ENCODE measurements around the gene RARRES2. TPM values are rescaled to one million over a fixed set of nuclear protein-coding genes. Genes with fewer than 3 reads are reported as not detected.

RARRES2 gene
- total RNA-seq, 1 donor from 2014 or later, result 19.0 TPM

- no peak overlapping the region for H3K4me3 Mint-ChIP-seq (ENCODE audit: low read depth)
- no peak overlapping the region for H3K27ac Mint-ChIP-seq
- no peaks in the 10 kb centered on the region for H3K36me3 Mint-ChIP-seq (ENCODE audit: insufficient read depth)
- H3K9me3 Mint-ChIP-seq (ENCODE audit: low read depth), result no peaks in the 10 kb centered on the region
- TF ChIP-seq CTCF (IDR thresholded peaks at IDR 0.05; ENCODE audit: unreplicated experiment), result no peak
- peaks cover 13% of the 10 kb centered on the region for H3K27me3 Mint-ChIP-seq
- peaks cover 14% of the 10 kb centered on the region for H3K4me1 Mint-ChIP-seq (ENCODE audit: low read depth)
- DNase-seq (ENCODE audit: low spot score, unreplicated experiment), result no peak
Observed at GRCh38 chr7:150335108-150335773, 6.2 kb downstream of the RARRES2 start.

- no peaks in the 10 kb centered on the region for H3K36me3 Mint-ChIP-seq (ENCODE audit: insufficient read depth)
Observed at GRCh38 chr7:150334108-150334507, 7.3 kb downstream of the RARRES2 start.

GRCh38 chr7:150333659-150334058, 7.8 kb downstream of the RARRES2 start:
- peaks cover 10% of the 10 kb centered on the region for H3K4me1 Mint-ChIP-seq (ENCODE audit: low read depth)
- H3K4me3 Mint-ChIP-seq (ENCODE audit: low read depth), result no peak overlapping the region
- no peak for TF ChIP-seq CTCF (IDR thresholded peaks at IDR 0.05; ENCODE audit: unreplicated experiment)
- peak overlapping the region; percentile 69 for H3K27ac Mint-ChIP-seq
- no peaks in the 10 kb centered on the region for H3K9me3 Mint-ChIP-seq (ENCODE audit: low read depth)
- no peaks in the 10 kb centered on the region for H3K36me3 Mint-ChIP-seq (ENCODE audit: insufficient read depth)
- DNase-seq (ENCODE audit: low spot score, unreplicated experiment), result no peak
- peaks cover 2% of the 10 kb centered on the region for H3K27me3 Mint-ChIP-seq

More at GRCh38 chr7:150334108-150334507, 7.3 kb downstream of the RARRES2 start:
- Mint-ChIP-seq H3K27ac (no peak overlapping the region), H3K4me1 (ENCODE audit: low read depth) (peaks cover 10% of the 10 kb centered on the region), H3K27me3 (peaks cover 3% of the 10 kb centered on the region), H3K4me3 (ENCODE audit: low read depth) (no peak overlapping the region), H3K9me3 (ENCODE audit: low read depth) (no peaks in the 10 kb centered on the region)
- no peak for DNase-seq (ENCODE audit: low spot score, unreplicated experiment)
- no peak for TF ChIP-seq CTCF (IDR thresholded peaks at IDR 0.05; ENCODE audit: unreplicated experiment)

DNA sequence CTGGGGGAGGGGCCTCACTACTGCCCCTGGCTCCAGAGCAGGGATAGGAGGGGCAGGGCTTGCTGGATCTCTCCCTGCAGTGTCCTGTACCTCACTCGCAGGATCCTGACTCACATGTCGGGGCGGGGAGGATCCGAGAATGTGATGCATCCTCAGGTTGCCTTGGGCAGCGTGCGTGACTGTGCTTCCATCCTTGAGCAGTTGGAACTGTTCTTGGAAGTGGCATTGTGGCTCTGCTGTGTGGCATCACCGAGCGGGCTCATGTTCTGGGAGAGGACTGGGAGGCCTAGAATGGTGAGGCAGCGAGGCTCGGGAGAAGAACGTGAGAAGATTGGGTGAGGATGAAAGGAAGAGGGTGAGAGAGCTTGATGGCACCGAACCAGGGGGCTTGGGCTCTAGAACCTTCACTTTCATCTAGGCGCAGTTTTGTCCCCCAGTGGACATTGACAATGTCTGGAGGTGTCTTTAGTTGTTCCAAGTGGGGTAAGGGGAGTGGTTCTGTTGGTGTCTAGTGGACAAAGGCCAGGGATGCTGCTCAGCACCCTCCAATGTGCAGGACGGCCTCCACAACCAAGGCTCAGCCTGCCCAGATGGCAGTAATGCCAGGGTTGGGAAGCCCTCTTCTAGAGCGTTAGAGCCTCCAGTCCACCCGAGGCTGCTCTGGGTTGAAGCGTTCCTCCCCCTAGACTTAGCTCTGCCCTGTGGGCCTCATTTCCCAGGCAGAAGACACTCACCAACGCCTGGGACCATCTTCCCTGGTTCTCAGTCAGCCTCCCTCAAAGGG, 8.4 kb downstream of the RARRES2 start:
- Mint-ChIP-seq H3K27ac (peak overlapping the region; percentile 69), H3K27me3 (peaks cover 2% of the 10 kb centered on the region), H3K4me1 (ENCODE audit: low read depth) (peaks cover 10% of the 10 kb centered on the region), H3K9me3 (ENCODE audit: low read depth) (no peaks in the 10 kb centered on the region), H3K36me3 (ENCODE audit: insufficient read depth) (no peaks in the 10 kb centered on the region), H3K4me3 (ENCODE audit: low read depth) (no peak overlapping the region)
- no peak for TF ChIP-seq CTCF (IDR thresholded peaks at IDR 0.05; ENCODE audit: unreplicated experiment)
- no peak for DNase-seq (ENCODE audit: low spot score, unreplicated experiment)

- DNase-seq (ENCODE audit: low spot score, unreplicated experiment), result no peak
- H3K36me3 Mint-ChIP-seq (ENCODE audit: insufficient read depth), result peaks cover 3% of the 10 kb centered on the region
- H3K27me3 Mint-ChIP-seq, result no peaks in the 10 kb centered on the region
- TF ChIP-seq CTCF (IDR thresholded peaks at IDR 0.05; ENCODE audit: unreplicated experiment), result no peak
- H3K27ac Mint-ChIP-seq, result no peak overlapping the region
- H3K4me1 Mint-ChIP-seq (ENCODE audit: low read depth), result peaks cover 3% of the 10 kb centered on the region
- no peaks in the 10 kb centered on the region for H3K9me3 Mint-ChIP-seq (ENCODE audit: low read depth)
- H3K4me3 Mint-ChIP-seq (ENCODE audit: low read depth), result no peak overlapping the region
Observed at GRCh38 chr7:150330211-150330885, 11.1 kb downstream of the RARRES2 start.
